ENCODE data around the gene LNP1.
A peak's percentile ranks its signal among the peaks of the same experiment; 100 is the strongest.

LNP1 gene

DNA sequence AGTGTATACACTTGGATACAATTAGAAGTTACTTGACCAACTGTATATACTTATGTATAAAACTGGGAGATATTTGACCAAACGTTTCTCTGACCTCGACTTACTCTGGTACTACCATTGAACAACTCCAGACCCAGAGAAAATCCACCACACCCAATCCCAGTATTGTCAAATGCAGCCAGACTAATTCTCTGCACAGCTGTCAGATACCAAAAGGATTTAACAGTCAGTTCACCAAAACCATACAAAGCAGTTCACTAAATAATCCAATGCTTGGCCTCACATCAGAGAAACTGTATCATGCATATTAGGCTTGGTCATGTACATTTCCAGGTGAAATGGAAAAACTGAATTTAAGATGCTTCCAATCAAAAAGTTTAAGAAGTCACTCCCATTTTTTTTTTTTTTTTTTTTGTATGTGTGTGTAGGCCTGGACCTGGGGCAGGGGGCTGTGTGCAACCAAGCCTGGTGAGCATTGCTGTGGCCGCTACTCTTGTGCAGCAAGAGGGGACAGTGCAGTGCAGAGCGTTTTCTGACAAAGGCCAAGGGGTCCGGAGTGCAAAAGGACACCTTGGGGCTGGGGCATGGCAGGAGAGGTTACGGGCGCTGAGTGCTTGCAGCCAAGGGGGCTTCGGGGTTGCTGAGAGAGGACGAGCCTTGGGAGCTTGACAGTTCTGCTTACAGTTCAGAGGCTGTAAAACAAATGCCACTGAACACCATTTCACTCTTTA, 1.8 kb upstream of the LNP1 start:
- DNase-seq (ENCODE audit: low spot score), result no peak

- DNase-seq (ENCODE audit: low spot score), result no peak
These were observed 940 bp upstream of the LNP1 start for GRCh38 chr3:100400419-100400779.

DNA sequence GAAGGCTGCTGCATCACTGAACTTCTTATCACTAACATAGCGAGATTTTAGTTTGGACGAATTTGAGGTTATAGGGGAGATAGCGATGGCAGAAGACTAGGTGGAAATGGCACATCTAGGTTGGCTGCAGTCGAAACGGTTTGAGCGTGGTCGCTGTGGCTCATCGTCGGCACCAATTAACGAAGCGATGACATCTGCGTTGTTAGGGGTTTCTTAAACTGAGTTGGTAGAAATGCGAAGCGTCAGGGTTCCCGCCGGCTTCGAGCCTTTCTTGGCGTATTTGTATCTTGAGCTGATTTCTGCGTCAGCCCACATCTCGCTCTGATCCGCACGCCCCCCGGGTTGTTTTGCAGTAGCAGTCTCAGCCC, 319 bp downstream of the LNP1 start:
- DNase-seq (ENCODE audit: low spot score), result peak; percentile 49

DNA sequence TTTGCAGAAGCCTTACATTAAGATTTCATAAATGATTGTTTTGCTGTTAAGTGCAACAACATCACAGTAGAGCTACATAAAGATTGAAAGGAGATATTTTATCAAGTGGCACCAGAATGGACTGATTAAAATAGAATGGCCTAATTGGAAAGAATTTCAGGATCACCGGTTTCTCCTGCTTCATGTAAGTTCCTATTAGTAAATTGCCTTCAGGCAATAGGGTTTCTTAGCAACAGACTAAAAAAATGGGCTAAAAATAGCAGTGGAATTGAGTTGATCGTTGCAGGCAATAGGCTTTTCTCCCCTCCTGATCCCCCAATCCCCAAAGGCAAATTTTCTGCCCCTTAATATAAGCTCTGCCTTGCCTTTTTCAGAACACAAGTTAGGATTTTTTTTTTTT, 917 bp downstream of the LNP1 start:
- peak; percentile 65 for DNase-seq (ENCODE audit: low spot score)

- DNase-seq (ENCODE audit: low spot score), result no peak
These were observed 1.6 kb downstream of the LNP1 start for GRCh38 chr3:100402891-100403290.

GRCh38 chr3:100403362-100404249, 2.3 kb downstream of the LNP1 start:
- no peak for DNase-seq (ENCODE audit: low spot score)

GRCh38 chr3:100404250-100404548, 2.9 kb downstream of the LNP1 start:
- DNase-seq (ENCODE audit: low spot score), result no peak

DNA sequence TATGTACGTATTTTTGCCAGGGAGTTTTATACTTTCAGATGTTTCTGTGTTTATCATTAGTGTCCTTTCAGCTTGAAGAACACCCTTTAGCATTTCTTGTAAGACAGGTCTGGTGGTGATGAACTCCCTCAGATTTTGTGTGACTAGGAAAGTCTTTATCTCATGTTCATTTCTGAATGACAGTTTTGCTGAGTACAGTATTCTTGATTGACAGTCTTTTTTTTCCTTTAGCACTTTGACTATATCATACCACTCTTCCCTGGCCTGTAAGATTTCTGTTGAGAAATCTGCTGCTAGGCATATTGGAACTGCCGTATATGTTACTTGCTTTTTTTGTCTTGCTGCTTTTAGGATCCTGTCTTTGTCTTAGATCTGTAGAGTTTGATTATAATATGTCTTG, 5.8 kb downstream of the LNP1 start:
- DNase-seq (ENCODE audit: low spot score), result no peak

- DNase-seq (ENCODE audit: low spot score), result no peak
These were observed 6.7 kb downstream of the LNP1 start for GRCh38 chr3:100407977-100408532.

DNA sequence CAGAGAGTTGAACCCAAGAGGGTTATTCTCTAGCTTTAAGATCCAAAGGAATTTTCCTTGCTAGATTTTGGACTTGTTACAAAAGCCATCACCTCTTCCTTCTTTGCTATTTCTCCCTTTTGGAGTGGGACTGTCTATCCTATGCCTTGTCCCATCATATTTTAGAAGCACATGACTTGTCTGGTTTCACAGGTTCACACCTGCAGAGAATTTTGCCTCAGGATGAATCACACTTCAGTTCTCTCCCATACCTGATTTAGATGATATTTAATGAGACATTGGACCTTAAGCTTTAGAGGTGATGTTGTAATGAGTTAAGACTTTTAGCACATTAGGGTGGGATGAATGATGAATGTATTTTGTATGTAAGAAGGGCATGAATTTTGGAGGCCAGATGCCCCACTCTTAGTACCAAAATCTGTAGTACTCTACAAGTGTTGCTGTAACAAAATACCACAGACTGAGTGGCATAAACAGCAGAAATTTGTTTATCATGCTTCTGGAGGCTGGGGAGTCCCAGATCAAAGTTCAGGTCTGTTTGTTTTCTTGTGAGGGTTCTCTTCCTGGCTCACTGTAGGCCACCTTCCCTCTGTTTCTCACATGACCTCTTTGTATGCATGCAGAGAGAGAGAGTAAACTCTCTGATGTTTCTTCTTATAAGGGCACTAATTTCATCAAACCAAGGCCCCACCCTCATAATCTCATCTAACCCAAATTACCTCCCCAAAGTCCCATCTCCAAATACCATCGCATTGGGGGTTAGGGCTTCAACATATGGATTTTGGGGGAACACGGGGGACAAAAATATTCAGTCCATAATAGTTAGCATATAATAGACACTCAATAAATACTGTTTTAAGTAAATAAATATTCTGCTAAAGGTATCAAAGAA, 10.0 kb downstream of the LNP1 start:
- DNase-seq (ENCODE audit: low spot score), result no peak

DNA sequence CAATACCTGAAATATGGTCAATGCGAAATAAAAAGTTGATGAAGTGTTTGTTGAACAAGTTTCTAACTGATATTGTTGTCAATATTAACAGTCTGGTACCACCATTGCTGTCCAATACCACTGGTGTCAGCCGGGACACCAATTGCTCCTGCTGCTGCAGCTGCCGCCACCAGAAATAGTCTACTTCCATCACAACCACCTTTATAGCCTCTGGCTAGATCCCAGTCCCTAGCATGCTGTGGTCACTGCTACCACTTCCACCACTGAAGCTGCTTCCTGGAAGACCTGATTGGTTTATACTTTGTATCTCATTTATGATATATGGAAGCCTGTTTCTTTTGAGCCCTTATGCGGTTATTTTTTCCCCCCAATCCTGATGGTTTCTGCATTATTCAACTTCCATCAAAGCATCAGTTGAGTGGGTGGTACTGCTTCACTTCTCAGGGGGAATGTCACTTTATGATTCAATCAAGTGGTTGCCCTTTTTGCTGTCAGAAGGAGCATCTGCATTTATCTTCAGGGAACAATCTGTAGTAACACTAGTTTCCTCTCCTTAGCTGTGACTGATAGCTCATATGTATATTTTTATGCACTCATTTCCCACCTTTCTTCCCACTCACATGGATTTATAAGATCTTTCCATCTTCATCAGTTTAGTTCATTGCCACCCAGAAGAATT, 11.7 kb downstream of the LNP1 start:
- peak; percentile 77 for DNase-seq (ENCODE audit: low spot score)

- no peak for DNase-seq (ENCODE audit: low spot score)
These were observed 12.3 kb downstream of the LNP1 start for GRCh38 chr3:100413613-100414012.

- no peak for DNase-seq (ENCODE audit: low spot score)
These were observed 14.8 kb downstream of the LNP1 start for GRCh38 chr3:100416176-100416575.

- DNase-seq (ENCODE audit: low spot score), result no peak
These were observed 15.5 kb downstream of the LNP1 start for GRCh38 chr3:100416863-100417262.

GRCh38 chr3:100419406-100419805, 18.1 kb downstream of the LNP1 start:
- DNase-seq (ENCODE audit: low spot score), result no peak

GRCh38 chr3:100420885-100421284, 19.5 kb downstream of the LNP1 start:
- DNase-seq (ENCODE audit: low spot score), result no peak

DNA sequence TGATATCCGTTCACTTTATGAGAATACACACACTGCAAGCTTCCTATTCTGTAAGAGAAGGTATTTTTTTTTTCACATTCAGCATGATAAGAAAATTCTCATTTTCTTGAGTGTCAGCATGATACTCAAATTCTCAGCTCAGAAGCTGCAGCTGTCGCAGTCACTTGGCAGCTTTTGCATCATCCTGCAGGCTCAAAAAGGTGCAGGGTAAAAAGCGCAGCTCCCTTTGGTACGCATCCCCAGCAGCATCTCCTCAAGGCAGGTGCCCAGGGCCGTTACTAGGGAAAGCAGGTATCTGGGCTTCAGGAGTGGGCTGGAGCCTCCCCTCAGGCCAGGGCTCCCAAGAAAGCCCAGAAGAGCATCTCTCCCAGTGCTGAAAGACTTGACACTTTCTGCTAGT, 22.3 kb downstream of the LNP1 start:
- DNase-seq (ENCODE audit: low spot score), result no peak

- DNase-seq (ENCODE audit: low spot score), result no peak
These were observed 22.9 kb downstream of the LNP1 start for GRCh38 chr3:100424261-100424660.

GRCh38 chr3:100425316-100425715, 24.0 kb downstream of the LNP1 start:
- DNase-seq (ENCODE audit: low spot score), result no peak

DNA sequence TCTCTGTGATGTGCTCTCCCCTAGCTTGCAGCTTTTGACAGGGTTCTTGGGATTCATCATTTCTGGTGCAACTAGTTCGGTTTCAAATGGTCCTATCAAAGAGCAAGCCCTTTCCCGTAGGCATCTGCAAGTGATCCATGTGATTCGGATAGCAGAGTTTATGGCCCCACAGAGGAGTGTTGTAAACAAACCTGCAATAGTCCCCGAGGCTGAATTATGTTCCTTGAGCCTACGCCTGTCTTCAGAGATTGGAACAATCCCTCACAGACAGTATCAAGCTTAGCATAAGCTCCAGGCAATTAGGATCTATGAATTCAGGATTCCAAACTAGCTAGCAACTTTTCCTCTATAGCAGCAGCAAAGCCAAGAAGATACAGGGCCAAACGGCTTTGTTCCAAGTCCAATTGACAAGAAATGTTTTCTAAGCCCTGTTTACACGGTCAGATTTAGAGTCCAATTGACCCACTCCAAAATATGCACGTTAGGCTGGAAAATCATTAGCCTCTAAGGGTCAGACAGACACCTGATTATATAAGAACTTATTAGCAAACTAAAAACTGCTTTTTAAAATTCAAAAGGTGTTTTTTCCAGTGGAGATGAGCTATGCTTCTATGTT, 24.8 kb downstream of the LNP1 start:
- DNase-seq (ENCODE audit: low spot score), result no peak

- DNase-seq (ENCODE audit: low spot score), result no peak
These were observed 26.4 kb downstream of the LNP1 start for GRCh38 chr3:100427699-100428098.

Measured in putamen (tissue), 1 donor.